HG03097 (cell line): ENCODE data around the gene SLC43A1.

Source experiments
- ATAC-seq: cut with Tn5 transposase; IDR thresholded peaks from one replicate; pipeline ENCODE4 v1.9.1; 2021; ENCODE audit not compliant: unreplicated experiment, low FRiP score

Gene SLC43A1

GRCh38 chr11:57480409-57481137 is 34.9 kb downstream of the SLC43A1 start:
- ATAC-seq: no peak

- ATAC-seq: no peak
Observed at GRCh38 chr11:57479911-57480310, 35.6 kb downstream of the SLC43A1 start.

- ATAC-seq: no peak
Observed at GRCh38 chr11:57479021-57479663, 36.4 kb downstream of the SLC43A1 start.

GRCh38 chr11:57477507-57478189 is 37.9 kb downstream of the SLC43A1 start:
- ATAC-seq: no peak

- peak; percentile 39 for ATAC-seq
Observed at GRCh38 chr11:57476757-57477506, 38.6 kb downstream of the SLC43A1 start.

- ATAC-seq: peak; percentile 16
Observed at GRCh38 chr11:57476047-57476756, 39.3 kb downstream of the SLC43A1 start.

GRCh38 chr11:57475671-57476046 is 39.8 kb downstream of the SLC43A1 start:
- no peak for ATAC-seq

GRCh38 chr11:57475191-57475590 is 40.3 kb downstream of the SLC43A1 start:
- no peak for ATAC-seq

GRCh38 chr11:57474803-57475115 is 40.7 kb downstream of the SLC43A1 start:
- no peak for ATAC-seq

- peak; percentile 66 for ATAC-seq
Observed at GRCh38 chr11:57474017-57474802, 41.3 kb downstream of the SLC43A1 start.

- ATAC-seq: no peak
Observed at GRCh38 chr11:57473285-57473841, 42.1 kb downstream of the SLC43A1 start.

- ATAC-seq: no peak
Observed at GRCh38 chr11:57471496-57471895, 44.0 kb downstream of the SLC43A1 start.

GRCh38 chr11:57469268-57469667 is 46.2 kb downstream of the SLC43A1 start:
- no peak for ATAC-seq

GRCh38 chr11:57468276-57468675 is 47.2 kb downstream of the SLC43A1 start:
- no peak for ATAC-seq

- ATAC-seq: no peak
Observed at GRCh38 chr11:57467508-57468157, 47.9 kb downstream of the SLC43A1 start.

GRCh38 chr11:57466680-57467079 is 48.8 kb downstream of the SLC43A1 start:
- no peak for ATAC-seq

GRCh38 chr11:57464539-57465181 is 50.8 kb downstream of the SLC43A1 start:
- no peak for ATAC-seq
